ENCODE data around the gene IBTK.

DNA sequence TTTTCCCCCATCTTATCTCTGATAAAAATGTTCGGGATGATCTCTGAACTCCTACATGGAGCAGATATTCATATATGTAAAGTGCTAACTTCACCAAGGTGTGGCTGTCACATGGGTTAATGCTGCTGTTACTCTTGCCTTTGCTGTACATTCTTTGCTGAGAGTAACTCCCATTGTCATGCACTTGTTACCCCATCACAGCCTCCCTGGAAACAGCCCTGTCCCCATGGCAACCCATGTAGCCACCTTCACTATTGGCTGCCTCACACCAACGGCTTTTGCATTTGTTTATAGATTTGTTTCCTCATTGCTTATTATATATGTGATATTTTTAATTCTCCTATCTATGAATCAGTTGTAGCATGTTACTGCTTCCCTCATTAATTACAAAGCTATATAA, 17.3 kb upstream of the IBTK start:
- TF ChIP-seq, protein P1, sequence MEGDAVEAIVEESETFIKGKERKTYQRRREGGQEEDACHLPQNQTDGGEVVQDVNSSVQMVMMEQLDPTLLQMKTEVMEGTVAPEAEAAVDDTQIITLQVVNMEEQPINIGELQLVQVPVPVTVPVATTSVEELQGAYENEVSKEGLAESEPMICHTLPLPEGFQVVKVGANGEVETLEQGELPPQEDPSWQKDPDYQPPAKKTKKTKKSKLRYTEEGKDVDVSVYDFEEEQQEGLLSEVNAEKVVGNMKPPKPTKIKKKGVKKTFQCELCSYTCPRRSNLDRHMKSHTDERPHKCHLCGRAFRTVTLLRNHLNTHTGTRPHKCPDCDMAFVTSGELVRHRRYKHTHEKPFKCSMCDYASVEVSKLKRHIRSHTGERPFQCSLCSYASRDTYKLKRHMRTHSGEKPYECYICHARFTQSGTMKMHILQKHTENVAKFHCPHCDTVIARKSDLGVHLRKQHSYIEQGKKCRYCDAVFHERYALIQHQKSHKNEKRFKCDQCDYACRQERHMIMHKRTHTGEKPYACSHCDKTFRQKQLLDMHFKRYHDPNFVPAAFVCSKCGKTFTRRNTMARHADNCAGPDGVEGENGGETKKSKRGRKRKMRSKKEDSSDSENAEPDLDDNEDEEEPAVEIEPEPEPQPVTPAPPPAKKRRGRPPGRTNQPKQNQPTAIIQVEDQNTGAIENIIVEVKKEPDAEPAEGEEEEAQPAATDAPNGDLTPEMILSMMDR (IDR thresholded peaks at IDR 0.05; ENCODE audit: insufficient read depth, low read length, poor library complexity, severe bottlenecking) = no peak
- no peak for TF ChIP-seq EZH2phosphoT487 (conservative IDR thresholded peaks at IDR 0.05; ENCODE audit: low read length)
